HCT116 (cell line): ENCODE measurements around the gene COL12A1. TPM values are rescaled to one million over a fixed set of nuclear protein-coding genes. Genes with fewer than 3 reads are reported as not detected.

Experiments used
- ATAC-seq: fragments of 200-7000 bp; cut with Tn5 transposase; 2 replicates; pipeline ENCODE4 v1.9.1; 2020; ENCODE audit warnings: mild to moderate bottlenecking, moderate library complexity
- BruUV-seq: library from RNA; stranded (reverse); fragments of 400-500 nt; replicated peaks from 2 replicates; lab custom pipeline; 2021; lab: Mats Ljungman, UMichigan
- CTCF ChIA-PET: fragments of 300-600 bp; sonication (Branson Sonifier 250); formaldehyde crosslinking; loops from one replicate; lab custom pipeline; 2021; ENCODE audit warnings: antibody characterized with exemption; lab: Charles Lee
- POLR2A ChIA-PET: fragments of 300-600, 350-600 bp; sonication (Branson Sonifier 250); formaldehyde crosslinking; loops from one replicate; lab custom pipeline; 2021; ENCODE audit warnings: antibody characterized with exemption; lab: Charles Lee
- RAD21 ChIA-PET, 2 experiments: fragments of 300-600 bp; sonication (Branson Sonifier 250); formaldehyde crosslinking; loops; one replicate each; lab custom pipeline; 2023; ENCODE audit warnings: low total read pairs in 2 of 2; ENCODE audit not compliant: uncharacterized antibody in 2 of 2, unreplicated experiment in 2 of 2, low non-redundant PET in 1 of 2; lab: Charles Lee
- DNase-seq: peaks from one replicate; pipeline ENCODE4 v3.0.0-alpha.2; 2010; ENCODE audit warnings: low read depth, low spot score
- H2AFZ ChIP-seq: fragments of 200-600 bp; shearing (Covaris generic), sonication (generic); 2 replicates; pipeline ENCODE4 v1.6.1; 2017; ENCODE audit warnings: low read depth, mixed run types, mixed read lengths, antibody characterized with exemption, low read length; ENCODE audit not compliant: poor library complexity, severe bottlenecking
- H3K27ac ChIP-seq: 2 replicates; pipeline ENCODE4 v1.5.1; 2012; ENCODE audit warnings: low read depth, low read length
- H3K27me3 ChIP-seq: fragments of 200-600 bp; sonication (generic); 2 replicates; pipeline ENCODE4 v1.6.1; 2016; ENCODE audit warnings: mixed run types, low read length, mixed read lengths; ENCODE audit not compliant: insufficient read depth
- H3K36me3 ChIP-seq, 2 experiments: fragments of 200-500 bp in 1 of 2; fragments of 200-600 bp in 1 of 2; sonication (Bioruptor generic) in 1 of 2; sonication (generic) in 1 of 2; 2 replicates each; pipeline versions ENCODE4 v1.5.1 to v1.6.1; 2014 to 2016; ENCODE audit warnings: low read length in 2 of 2, inconsistent platforms in 1 of 2, mixed read lengths in 1 of 2, mixed run types in 1 of 2; ENCODE audit not compliant: insufficient read depth in 2 of 2, control insufficient read depth in 1 of 2
- H3K4me1 ChIP-seq, 2 experiments: fragments of 200-600 bp in 1 of 2; sonication (generic) in 1 of 2; 2 replicates each; pipeline versions ENCODE4 v1.5.1 to v1.6.1; 2012 to 2017; ENCODE audit warnings: low read length in 2 of 2, inconsistent platforms in 1 of 2, mild to moderate bottlenecking in 1 of 2, mixed read lengths in 1 of 2, mixed run types in 1 of 2, moderate library complexity in 1 of 2; ENCODE audit not compliant: insufficient read depth in 2 of 2, control insufficient read depth in 1 of 2
- H3K4me2 ChIP-seq: fragments of 200-600 bp; sonication (generic); 2 replicates; pipeline ENCODE4 v1.6.1; 2017; ENCODE audit warnings: mixed run types, low read length, mixed read lengths
- H3K4me3 ChIP-seq, 2 experiments: fragments of 200-600 bp in 1 of 2; sonication (generic) in 1 of 2; replicated peaks in 1 of 2; 2 replicates each; pipeline ENCODE4 v1.5.1; 2011 to 2016; ENCODE audit warnings: low read length in 2 of 2, control low read depth in 1 of 2, low read depth in 1 of 2, mild to moderate bottlenecking in 1 of 2, mixed read lengths in 1 of 2, mixed run types in 1 of 2
- H3K79me2 ChIP-seq: fragments of 200-600 bp; sonication (generic); 2 replicates; pipeline ENCODE4 v1.6.1; 2017; ENCODE audit warnings: mild to moderate bottlenecking, mixed run types, low read length, moderate library complexity, mixed read lengths; ENCODE audit not compliant: insufficient read depth
- H3K9ac ChIP-seq: fragments of 200-600 bp; sonication (generic); 2 replicates; pipeline ENCODE4 v1.6.1; 2016; ENCODE audit warnings: low read length, mixed read lengths
- H3K9me2 ChIP-seq: fragments of 200-600 bp; sonication (generic), shearing (Covaris generic); 2 replicates; pipeline ENCODE4 v1.6.1; 2017; ENCODE audit warnings: mixed run types, mild to moderate bottlenecking, moderate library complexity; ENCODE audit not compliant: insufficient read depth
- H3K9me3 ChIP-seq, 2 experiments: fragments of 200-500 bp in 1 of 2; fragments of 200-600 bp in 1 of 2; sonication (Bioruptor generic) in 1 of 2; sonication (generic) in 1 of 2; 2 replicates each; pipeline ENCODE4 v1.6.1; 2014 to 2017; ENCODE audit warnings: low read length in 2 of 2, mixed read lengths in 2 of 2, inconsistent platforms in 1 of 2, low read depth in 1 of 2, mild to moderate bottlenecking in 1 of 2, mixed run types in 1 of 2, moderate library complexity in 1 of 2; ENCODE audit not compliant: control insufficient read depth in 1 of 2, insufficient read depth in 1 of 2
- H4K20me1 ChIP-seq: fragments of 200-600 bp; sonication (generic), shearing (Covaris generic); 2 replicates; pipeline ENCODE4 v1.6.1; 2017; ENCODE audit warnings: mixed run types, mild to moderate bottlenecking, moderate library complexity; ENCODE audit not compliant: insufficient read depth
- CBX3 ChIP-seq: IDR thresholded peaks from 2 replicates; pipeline ENCODE4 v1.6.1; 2012; ENCODE audit warnings: low read depth
- EGR1 ChIP-seq: IDR thresholded peaks from 2 replicates; pipeline ENCODE4 v1.6.1; 2012; ENCODE audit warnings: low read depth
- EZH2 ChIP-seq: fragments of 200-600 bp; sonication (generic); IDR thresholded peaks from 2 replicates; pipeline ENCODE4 v1.6.1; 2017; ENCODE audit warnings: antibody characterized with exemption, mixed run types
- FOSL1 ChIP-seq: IDR thresholded peaks from 2 replicates; pipeline ENCODE4 v1.6.1; 2012; ENCODE audit warnings: low read depth
- POLR2AphosphoS5 ChIP-seq: IDR thresholded peaks from 2 replicates; pipeline ENCODE4 v1.6.1; 2011; ENCODE audit warnings: mild to moderate bottlenecking, low read depth, low read length, moderate library complexity
- RAD21 ChIP-seq: IDR thresholded peaks from 2 replicates; pipeline ENCODE4 v1.6.1; 2012; ENCODE audit warnings: low read depth, mild to moderate bottlenecking
- SP1 ChIP-seq: IDR thresholded peaks from 2 replicates; pipeline ENCODE4 v1.6.1; 2012; ENCODE audit warnings: low read depth
- SRF ChIP-seq: IDR thresholded peaks from 2 replicates; pipeline ENCODE4 v1.6.1; 2012; ENCODE audit warnings: low read depth
- ZFX ChIP-seq: fragments of 450-650 bp; IDR thresholded peaks from 2 replicates; pipeline ENCODE4 v1.6.1; 2017
- ZNF274 ChIP-seq: fragments of 200-500 bp; sonication (Bioruptor generic); IDR thresholded peaks from 2 replicates; pipeline ENCODE4 v1.6.1; 2014; ENCODE audit warnings: mild to moderate bottlenecking, low read depth, low read length, inconsistent platforms
- intact Hi-C: fragments of 100-400 bp; cut with micrococcal nuclease; formaldehyde crosslinking; loops from 2 replicates; pipeline ENCODE4 v1.10.0; 2022
- total RNA-seq: library from RNA; stranded (reverse); gene quantifications from one replicate; pipeline ENCODE4 v1.2.1, GENCODE V29; 2021; ENCODE audit not compliant: unreplicated experiment
- TF ChIP-seq, protein P1 (sequence below): IDR thresholded peaks from 2 replicates; pipeline ENCODE4 v1.6.1; 2012; ENCODE audit warnings: low read depth
- TF ChIP-seq, protein P2 (sequence below), 3 experiments: fragments of 200-600 bp in 1 of 3; sonication (generic) in 1 of 3; IDR thresholded peaks in 2 of 3; conservative IDR thresholded peaks in 1 of 3; 2 replicates each; pipeline ENCODE4 v1.5.1; 2012 to 2017; ENCODE audit warnings: low read depth in 2 of 3, low read length in 2 of 3, antibody characterized with exemption in 1 of 3, borderline replicate concordance in 1 of 3, control low read depth in 1 of 3, mild to moderate bottlenecking in 1 of 3, mixed read lengths in 1 of 3, mixed run types in 1 of 3, moderate library complexity in 1 of 3; ENCODE audit not compliant: insufficient read depth in 1 of 3

COL12A1 gene
- total RNA-seq, 1 experiment from 2014 or later: 23.5 TPM

DNA sequence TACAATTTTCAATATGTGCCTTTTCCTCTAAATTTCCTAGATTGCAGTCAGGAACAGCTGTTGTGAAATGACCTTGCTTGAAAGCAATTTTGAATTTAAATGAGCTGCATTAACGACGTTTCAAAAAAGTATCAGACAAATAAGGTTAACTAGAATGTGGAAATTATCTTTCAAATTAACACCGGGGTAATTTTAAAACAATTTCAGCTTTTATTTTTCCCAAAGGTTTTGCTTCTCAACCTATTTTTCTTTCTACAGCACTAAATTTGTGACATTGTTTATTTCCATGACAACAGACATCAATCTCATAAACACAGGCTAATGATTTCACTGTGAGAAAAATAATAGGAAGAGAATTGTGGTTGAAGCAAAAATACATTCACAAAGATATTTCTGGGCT, 38.5 kb downstream of the COL12A1 start:
- Histone ChIP-seq H3K4me3 (no peak overlapping the region), H3K9me3 (no peaks in the 10 kb centered on the region), H3K4me2 (no peak overlapping the region), H4K20me1 (no peaks in the 10 kb centered on the region), H3K27ac (no peak overlapping the region), H3K27me3 (no peaks in the 10 kb centered on the region), H3K36me3 (no peaks in the 10 kb centered on the region), H3K4me1 (no peaks in the 10 kb centered on the region), H3K9ac (no peak overlapping the region), H3K79me2 (no peaks in the 10 kb centered on the region), H2AFZ (no peak overlapping the region), H3K9me2 (no peaks in the 10 kb centered on the region)
- BruUV-seq: no TSS peak
- CTCF ChIA-PET: no interaction called here
- TF ChIP-seq SP1 (no peak), ZFX (no peak)
- TF ChIP-seq, protein P1, sequence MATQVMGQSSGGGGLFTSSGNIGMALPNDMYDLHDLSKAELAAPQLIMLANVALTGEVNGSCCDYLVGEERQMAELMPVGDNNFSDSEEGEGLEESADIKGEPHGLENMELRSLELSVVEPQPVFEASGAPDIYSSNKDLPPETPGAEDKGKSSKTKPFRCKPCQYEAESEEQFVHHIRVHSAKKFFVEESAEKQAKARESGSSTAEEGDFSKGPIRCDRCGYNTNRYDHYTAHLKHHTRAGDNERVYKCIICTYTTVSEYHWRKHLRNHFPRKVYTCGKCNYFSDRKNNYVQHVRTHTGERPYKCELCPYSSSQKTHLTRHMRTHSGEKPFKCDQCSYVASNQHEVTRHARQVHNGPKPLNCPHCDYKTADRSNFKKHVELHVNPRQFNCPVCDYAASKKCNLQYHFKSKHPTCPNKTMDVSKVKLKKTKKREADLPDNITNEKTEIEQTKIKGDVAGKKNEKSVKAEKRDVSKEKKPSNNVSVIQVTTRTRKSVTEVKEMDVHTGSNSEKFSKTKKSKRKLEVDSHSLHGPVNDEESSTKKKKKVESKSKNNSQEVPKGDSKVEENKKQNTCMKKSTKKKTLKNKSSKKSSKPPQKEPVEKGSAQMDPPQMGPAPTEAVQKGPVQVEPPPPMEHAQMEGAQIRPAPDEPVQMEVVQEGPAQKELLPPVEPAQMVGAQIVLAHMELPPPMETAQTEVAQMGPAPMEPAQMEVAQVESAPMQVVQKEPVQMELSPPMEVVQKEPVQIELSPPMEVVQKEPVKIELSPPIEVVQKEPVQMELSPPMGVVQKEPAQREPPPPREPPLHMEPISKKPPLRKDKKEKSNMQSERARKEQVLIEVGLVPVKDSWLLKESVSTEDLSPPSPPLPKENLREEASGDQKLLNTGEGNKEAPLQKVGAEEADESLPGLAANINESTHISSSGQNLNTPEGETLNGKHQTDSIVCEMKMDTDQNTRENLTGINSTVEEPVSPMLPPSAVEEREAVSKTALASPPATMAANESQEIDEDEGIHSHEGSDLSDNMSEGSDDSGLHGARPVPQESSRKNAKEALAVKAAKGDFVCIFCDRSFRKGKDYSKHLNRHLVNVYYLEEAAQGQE: no peak
- POLR2A ChIA-PET: no interaction called here
- intact Hi-C loops: no loop called here
- DNase-seq: no peak
- ATAC-seq: no peak
- RAD21 ChIA-PET: no interaction called here

DNA sequence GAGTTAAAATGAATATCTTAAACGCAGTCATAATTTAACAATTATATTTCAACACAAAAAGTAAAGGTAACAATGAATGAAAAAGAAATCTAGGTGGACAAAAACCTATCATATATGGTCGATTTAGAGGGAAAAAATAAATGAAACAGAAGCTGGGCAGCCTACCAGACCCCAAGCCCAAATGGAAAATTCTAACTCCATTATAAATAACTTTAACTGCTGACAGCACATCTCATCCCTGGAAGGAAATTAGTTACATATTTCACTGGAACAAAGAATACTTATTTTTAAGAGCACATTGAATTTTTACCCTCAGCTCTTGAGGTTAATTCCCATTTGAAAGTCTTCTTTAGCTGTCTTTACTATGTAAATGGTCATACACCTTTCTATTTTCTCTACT, 39.1 kb downstream of the COL12A1 start:
- CTCF ChIA-PET: no interaction called here
- DNase-seq: no peak
- TF ChIP-seq FOSL1 (no peak), SRF (no peak), EZH2 (no peak), RAD21 (no peak), ZNF274 (no peak), POLR2AphosphoS5 (no peak), EGR1 (no peak), CBX3 (no peak)
- TF ChIP-seq, protein P2, sequence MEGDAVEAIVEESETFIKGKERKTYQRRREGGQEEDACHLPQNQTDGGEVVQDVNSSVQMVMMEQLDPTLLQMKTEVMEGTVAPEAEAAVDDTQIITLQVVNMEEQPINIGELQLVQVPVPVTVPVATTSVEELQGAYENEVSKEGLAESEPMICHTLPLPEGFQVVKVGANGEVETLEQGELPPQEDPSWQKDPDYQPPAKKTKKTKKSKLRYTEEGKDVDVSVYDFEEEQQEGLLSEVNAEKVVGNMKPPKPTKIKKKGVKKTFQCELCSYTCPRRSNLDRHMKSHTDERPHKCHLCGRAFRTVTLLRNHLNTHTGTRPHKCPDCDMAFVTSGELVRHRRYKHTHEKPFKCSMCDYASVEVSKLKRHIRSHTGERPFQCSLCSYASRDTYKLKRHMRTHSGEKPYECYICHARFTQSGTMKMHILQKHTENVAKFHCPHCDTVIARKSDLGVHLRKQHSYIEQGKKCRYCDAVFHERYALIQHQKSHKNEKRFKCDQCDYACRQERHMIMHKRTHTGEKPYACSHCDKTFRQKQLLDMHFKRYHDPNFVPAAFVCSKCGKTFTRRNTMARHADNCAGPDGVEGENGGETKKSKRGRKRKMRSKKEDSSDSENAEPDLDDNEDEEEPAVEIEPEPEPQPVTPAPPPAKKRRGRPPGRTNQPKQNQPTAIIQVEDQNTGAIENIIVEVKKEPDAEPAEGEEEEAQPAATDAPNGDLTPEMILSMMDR (IDR thresholded peaks at IDR 0.05 in 2 of 3, conservative IDR thresholded peaks at IDR 0.05 in 1 of 3; ENCODE audit: borderline replicate concordance in 1 of 3, insufficient read depth in 1 of 3, low read depth in 2 of 3, low read length in 2 of 3): no peak
- TF ChIP-seq, all 23 proteins: peak for 0

More for the DNA sequence above, 39.1 kb downstream of the COL12A1 start:
- Histone ChIP-seq H3K36me3 (no peaks in the 10 kb centered on the region), H4K20me1 (no peaks in the 10 kb centered on the region), H3K4me1 (no peaks in the 10 kb centered on the region), H3K27ac (no peak overlapping the region), H3K9ac (no peak overlapping the region), H3K4me2 (no peak overlapping the region), H3K79me2 (no peaks in the 10 kb centered on the region), H3K4me3 (no peak overlapping the region), H3K9me3 (no peaks in the 10 kb centered on the region), H3K9me2 (no peaks in the 10 kb centered on the region), H3K27me3 (no peaks in the 10 kb centered on the region), H2AFZ (no peak overlapping the region)
- ChIA-PET POLR2A (no interaction called here), RAD21 (no interaction called here)
- ATAC-seq: no peak
- no TSS peak for BruUV-seq
- intact Hi-C loops: no loop called here
